Esophagus squamous epithelium (tissue), 5 donors: ENCODE data around the gene PIK3C2G. TPM values are rescaled to one million over a fixed set of nuclear protein-coding genes. Genes with fewer than 3 reads are reported as not detected.

Experiments
- DNase-seq: peaks from one replicate; lab custom pipeline; 2025; lab: John Stamatoyannopoulos, UW
- H3K27ac ChIP-seq, 4 donors: fragments of 200-600 bp; sonication (generic); one replicate each; pipeline ENCODE4 v1.5.1; 2016 to 2019; ENCODE audit warnings: mild to moderate bottlenecking in 1 of 4
- H3K27me3 ChIP-seq, 4 donors: fragments of 200-600 bp; sonication (generic); 1 replicate in 3 of 4; 2 replicates in 1 of 4; pipeline versions ENCODE4 v1.5.1 to v1.6.0; 2017 to 2021; ENCODE audit warnings: antibody characterized with exemption in 1 of 4
- H3K36me3 ChIP-seq, 3 donors: fragments of 200-600 bp; sonication (generic); one replicate each; pipeline ENCODE4 v1.5.1; 2016 to 2019
- H3K4me1 ChIP-seq, 3 donors: fragments of 200-600 bp; sonication (generic); one replicate each; pipeline ENCODE4 v1.5.1; 2017 to 2019
- H3K4me3 ChIP-seq, 4 donors: fragments of 200-600 bp; sonication (generic); 1 replicate in 3 of 4; 2 replicates in 1 of 4; pipeline ENCODE4 v1.5.1; 2016 to 2019; ENCODE audit warnings: mild to moderate bottlenecking in 2 of 4, moderate library complexity in 1 of 4
- H3K9me3 ChIP-seq, 3 donors: fragments of 200-600 bp; sonication (generic); one replicate each; pipeline ENCODE4 v1.5.1; 2016 to 2019
- CTCF ChIP-seq, 6 experiments: fragments of 450-650 bp in 4 of 6; fragments of 200-600 bp in 2 of 6; sonication (generic) in 2 of 6; IDR thresholded peaks; one replicate each; pipeline ENCODE4 v1.5.1; 2016 to 2019; ENCODE audit warnings: antibody characterized with exemption in 6 of 6, mild to moderate bottlenecking in 4 of 6, moderate library complexity in 4 of 6
- POLR2A ChIP-seq, 4 donors: fragments of 450-650 bp; IDR thresholded peaks; one replicate each; pipeline ENCODE4 v1.6.1; 2017; ENCODE audit warnings: antibody characterized with exemption in 4 of 4, mild to moderate bottlenecking in 4 of 4, moderate library complexity in 3 of 4
- WGBS, 2 donors: methylation state at CpG; one replicate each; pipeline ENCODE4 v1.1.5; 2018; 5-methylcytosine and 5-hydroxymethylcytosine counted together
- intact Hi-C: fragments of 100-400 bp; cut with DNase I; formaldehyde crosslinking; loops from one replicate; pipeline ENCODE4 v1.15.0; 2022
- total RNA-seq, 4 donors: library from RNA; depleted of rRNA; stranded (reverse); fragments of >200 nt; gene quantifications; one replicate each; pipeline ENCODE4 v1.1.0, GENCODE V29; 2016
- donor health status: DM: yes; HTN: yes; CAD: no.

PIK3C2G gene
- total RNA-seq, 4 donors from 2014 or later, result 3.5 to 12.6 (median 7.2) TPM

- no peak overlapping the region for H3K4me3 ChIP-seq
- no peak for TF ChIP-seq CTCF (IDR thresholded peaks at IDR 0.05)
- no peak for TF ChIP-seq POLR2A (IDR thresholded peaks at IDR 0.05)
- intact Hi-C loops, result no loop called here
- no peaks in the 10 kb centered on the region for H3K4me1 ChIP-seq
- no peak overlapping the region for H3K27ac ChIP-seq
- DNase-seq, result no peak
- H3K36me3 ChIP-seq, result no peaks in the 10 kb centered on the region
- no peaks in the 10 kb centered on the region for H3K9me3 ChIP-seq
- no peaks in the 10 kb centered on the region for H3K27me3 ChIP-seq
These were observed 330.2 kb downstream of the PIK3C2G start for GRCh38 chr12:18591473-18591872.

- H3K27ac ChIP-seq, result no peak overlapping the region
- no peak for DNase-seq
- no peaks in the 10 kb centered on the region for H3K4me1 ChIP-seq
- no peaks in the 10 kb centered on the region for H3K27me3 ChIP-seq
- H3K4me3 ChIP-seq, result no peak overlapping the region
- TF ChIP-seq CTCF (IDR thresholded peaks at IDR 0.05), result no peak
- no peak for TF ChIP-seq POLR2A (IDR thresholded peaks at IDR 0.05)
- H3K9me3 ChIP-seq, result no peaks in the 10 kb centered on the region
- intact Hi-C loops, result no loop called here
- no peaks in the 10 kb centered on the region for H3K36me3 ChIP-seq
These were observed 334.1 kb downstream of the PIK3C2G start for GRCh38 chr12:18595412-18595811.

- 86 to 87% methylated on average over 3 to 4 of the region's 7 CpGs for whole genome bisulfite sequencing, 2 donors
These were observed 340.6 kb downstream of the PIK3C2G start for GRCh38 chr12:18601962-18602361.

GRCh38 chr12:18612971-18613370, 351.7 kb downstream of the PIK3C2G start:
- 76 to 78% methylated on average over 2 of the region's 2 CpGs for WGBS, 2 donors
- H3K27me3 ChIP-seq, result no peaks in the 10 kb centered on the region
- H3K4me3 ChIP-seq, result no peak overlapping the region
- TF ChIP-seq CTCF (IDR thresholded peaks at IDR 0.05) (no peak), POLR2A (IDR thresholded peaks at IDR 0.05) (no peak)
- no peak for DNase-seq
- no peaks in the 10 kb centered on the region for H3K36me3 ChIP-seq
- no peak overlapping the region for H3K27ac ChIP-seq
- intact Hi-C loops, result no loop called here
- no peaks in the 10 kb centered on the region for H3K4me1 ChIP-seq
- H3K9me3 ChIP-seq, result no peaks in the 10 kb centered on the region

More at GRCh38 chr12:18601962-18602361, 340.6 kb downstream of the PIK3C2G start:
- intact Hi-C loops, result no loop called here
- TF ChIP-seq POLR2A (IDR thresholded peaks at IDR 0.05) (no peak), CTCF (IDR thresholded peaks at IDR 0.05) (no peak)
- Histone ChIP-seq H3K4me1 (no peaks in the 10 kb centered on the region), H3K9me3 (no peaks in the 10 kb centered on the region), H3K27ac (no peak overlapping the region), H3K4me3 (no peak overlapping the region), H3K36me3 (no peaks in the 10 kb centered on the region), H3K27me3 (no peaks in the 10 kb centered on the region)
- no peak for DNase-seq

GRCh38 chr12:18620986-18621385, 359.7 kb downstream of the PIK3C2G start:
- no peak for DNase-seq
- Histone ChIP-seq H3K27ac (no peak overlapping the region), H3K27me3 (no peaks in the 10 kb centered on the region), H3K4me3 (no peak overlapping the region), H3K36me3 (no peaks in the 10 kb centered on the region), H3K9me3 (no peaks in the 10 kb centered on the region), H3K4me1 (no peaks in the 10 kb centered on the region)
- intact Hi-C loops, result no loop called here
- no peak for TF ChIP-seq CTCF (IDR thresholded peaks at IDR 0.05)
